SU-DHL-6 (cell line): ENCODE results near the gene CAPN12.

Experiments
- EZH2phosphoT487 ChIP-seq: fragments of 200-600 bp; sonication (generic), shearing (Covaris generic); conservative IDR thresholded peaks from 2 replicates; pipeline ENCODE4 v1.6.1; 2018; ENCODE audit warnings: mild to moderate bottlenecking, antibody characterized with exemption, low read length, moderate library complexity, mixed read lengths
- TF ChIP-seq, protein P1 (sequence below): fragments of 200-600 bp; sonication (generic); IDR thresholded peaks from one replicate; pipeline ENCODE4 v1.5.1; 2017; ENCODE audit warnings: antibody characterized with exemption, mild to moderate bottlenecking, low read length, moderate library complexity; ENCODE audit not compliant: insufficient read depth, poor library complexity, severe bottlenecking

DNA sequence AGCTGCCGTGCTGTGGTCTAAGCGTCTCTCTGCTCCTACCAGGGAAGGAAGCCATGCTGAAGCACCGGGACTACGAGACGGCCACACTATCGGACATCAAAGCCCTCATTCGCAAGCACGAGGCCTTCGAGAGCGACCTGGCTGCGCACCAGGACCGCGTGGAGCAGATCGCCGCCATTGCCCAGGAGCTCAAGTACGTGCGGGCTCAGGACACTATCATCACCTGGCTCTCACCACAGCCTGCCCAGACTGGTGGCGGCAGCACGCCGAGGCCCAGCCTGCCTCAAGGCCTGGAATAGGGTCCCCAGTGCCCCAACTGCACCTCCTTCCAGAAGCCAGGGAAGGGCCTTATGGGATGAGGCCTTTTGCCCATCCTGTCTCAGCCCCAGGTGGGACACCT is 22.8 kb downstream of the CAPN12 start:
- TF ChIP-seq, protein P1, sequence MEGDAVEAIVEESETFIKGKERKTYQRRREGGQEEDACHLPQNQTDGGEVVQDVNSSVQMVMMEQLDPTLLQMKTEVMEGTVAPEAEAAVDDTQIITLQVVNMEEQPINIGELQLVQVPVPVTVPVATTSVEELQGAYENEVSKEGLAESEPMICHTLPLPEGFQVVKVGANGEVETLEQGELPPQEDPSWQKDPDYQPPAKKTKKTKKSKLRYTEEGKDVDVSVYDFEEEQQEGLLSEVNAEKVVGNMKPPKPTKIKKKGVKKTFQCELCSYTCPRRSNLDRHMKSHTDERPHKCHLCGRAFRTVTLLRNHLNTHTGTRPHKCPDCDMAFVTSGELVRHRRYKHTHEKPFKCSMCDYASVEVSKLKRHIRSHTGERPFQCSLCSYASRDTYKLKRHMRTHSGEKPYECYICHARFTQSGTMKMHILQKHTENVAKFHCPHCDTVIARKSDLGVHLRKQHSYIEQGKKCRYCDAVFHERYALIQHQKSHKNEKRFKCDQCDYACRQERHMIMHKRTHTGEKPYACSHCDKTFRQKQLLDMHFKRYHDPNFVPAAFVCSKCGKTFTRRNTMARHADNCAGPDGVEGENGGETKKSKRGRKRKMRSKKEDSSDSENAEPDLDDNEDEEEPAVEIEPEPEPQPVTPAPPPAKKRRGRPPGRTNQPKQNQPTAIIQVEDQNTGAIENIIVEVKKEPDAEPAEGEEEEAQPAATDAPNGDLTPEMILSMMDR: no peak
- no peak for TF ChIP-seq EZH2phosphoT487
